GM08714 (cell line): Measurements from ENCODE around the gene PLB1.
"Not testable (repeated sequence)": the region's sequence is repeated elsewhere in the genome, so short reads cannot be mapped to it uniquely, and the experiment has no call there.

Source experiments
- H3K4me3 ChIP-seq: fragments of 200-500 bp; sonication (Bioruptor generic); 2 replicates; pipeline ENCODE4 v1.5.1; 2014; ENCODE audit warnings: mild to moderate bottlenecking, low read length, inconsistent platforms
- ZNF274 ChIP-seq: IDR thresholded peaks from 2 replicates; pipeline ENCODE4 v1.6.1; 2012; ENCODE audit warnings: mild to moderate bottlenecking, low read depth, low read length

The PLB1 gene

GRCh38 chr2:28546242-28546641, 50.4 kb downstream of the PLB1 start:
- H3K4me3 ChIP-seq: no peak overlapping the region
- no peak for TF ChIP-seq ZNF274

GRCh38 chr2:28547223-28547860, 51.5 kb downstream of the PLB1 start:
- H3K4me3 ChIP-seq: no peak overlapping the region
- no peak for TF ChIP-seq ZNF274

GRCh38 chr2:28547906-28548600, 52.2 kb downstream of the PLB1 start:
- TF ChIP-seq ZNF274: no peak

GRCh38 chr2:28550345-28550744, 54.5 kb downstream of the PLB1 start:
- not testable (repeated sequence) for H3K4me3 ChIP-seq

More at GRCh38 chr2:28547906-28548600, 52.2 kb downstream of the PLB1 start:
- H3K4me3 ChIP-seq: no peak overlapping the region

GRCh38 chr2:28552045-28552823, 56.4 kb downstream of the PLB1 start:
- H3K4me3 ChIP-seq: no peak overlapping the region
- TF ChIP-seq ZNF274: no peak

GRCh38 chr2:28556303-28556702, 60.4 kb downstream of the PLB1 start:
- TF ChIP-seq ZNF274: no peak
- no peak overlapping the region for H3K4me3 ChIP-seq

- H3K4me3 ChIP-seq: no peak overlapping the region
- TF ChIP-seq ZNF274: no peak
Observed at GRCh38 chr2:28557389-28558131, 61.7 kb downstream of the PLB1 start.

GRCh38 chr2:28558158-28558820, 62.4 kb downstream of the PLB1 start:
- no peak overlapping the region for H3K4me3 ChIP-seq
- no peak for TF ChIP-seq ZNF274

- TF ChIP-seq ZNF274: no peak
- H3K4me3 ChIP-seq: no peak overlapping the region
Observed at GRCh38 chr2:28558918-28559317, 63.1 kb downstream of the PLB1 start.

- H3K4me3 ChIP-seq: no peak overlapping the region
- TF ChIP-seq ZNF274: no peak
Observed at GRCh38 chr2:28563869-28564268, 68.0 kb downstream of the PLB1 start.

GRCh38 chr2:28564346-28564745, 68.5 kb downstream of the PLB1 start:
- H3K4me3 ChIP-seq: no peak overlapping the region
- no peak for TF ChIP-seq ZNF274

GRCh38 chr2:28565033-28565432, 69.2 kb downstream of the PLB1 start:
- no peak for TF ChIP-seq ZNF274
- no peak overlapping the region for H3K4me3 ChIP-seq

- no peak for TF ChIP-seq ZNF274
- no peak overlapping the region for H3K4me3 ChIP-seq
Observed at GRCh38 chr2:28565720-28566295, 69.9 kb downstream of the PLB1 start.
